LNCAP (cell line): ENCODE data around the gene CUL7.

ENCODE experiments used
- CTCF ChIP-seq: fragments of 450-650 bp; IDR thresholded peaks from 2 replicates; pipeline ENCODE4 v1.5.1; 2017; ENCODE audit warnings: mild to moderate bottlenecking

CUL7 gene

GRCh38 chr6:43086022-43086658 is 32.5 kb upstream of the CUL7 start:
- no peak for TF ChIP-seq CTCF

- TF ChIP-seq CTCF = no peak
Measured at GRCh38 chr6:43082806-43083655, 29.4 kb upstream of the CUL7 start.

GRCh38 chr6:43081043-43081442 is 27.4 kb upstream of the CUL7 start:
- no peak for TF ChIP-seq CTCF

- TF ChIP-seq CTCF = no peak
Measured at GRCh38 chr6:43078691-43079090, 25.0 kb upstream of the CUL7 start.

- TF ChIP-seq CTCF = no peak
Measured at GRCh38 chr6:43077981-43078511, 24.4 kb upstream of the CUL7 start.

GRCh38 chr6:43077333-43077809 is 23.7 kb upstream of the CUL7 start:
- TF ChIP-seq CTCF = no peak

GRCh38 chr6:43076464-43077332 is 23.0 kb upstream of the CUL7 start:
- no peak for TF ChIP-seq CTCF
